Muscle of leg (tissue), 11 donors: ENCODE data around the gene STARD8. TPM values are rescaled to one million over a fixed set of nuclear protein-coding genes. Genes with fewer than 3 reads are reported as not detected.

Source experiments
- DNase-seq: peaks from one replicate; pipeline ENCODE4 v3.0.0; 2013
- H3K27ac ChIP-seq: one replicate; pipeline ENCODE4 v1.5.1; 2013; ENCODE audit warnings: mild to moderate bottlenecking, low read length, control low read depth
- H3K27me3 ChIP-seq: one replicate; pipeline ENCODE4 v1.6.1; 2013; ENCODE audit warnings: low read length; ENCODE audit not compliant: control insufficient read depth, insufficient read depth
- H3K36me3 ChIP-seq: one replicate; pipeline ENCODE4 v1.6.1; 2013; ENCODE audit warnings: low read length; ENCODE audit not compliant: control insufficient read depth, insufficient read depth
- H3K4me1 ChIP-seq: one replicate; pipeline ENCODE4 v1.6.1; 2013; ENCODE audit warnings: low read length; ENCODE audit not compliant: control insufficient read depth, insufficient read depth
- H3K4me3 ChIP-seq: one replicate; pipeline ENCODE4 v1.5.1; 2013; ENCODE audit warnings: low read length, control low read depth
- H3K9me3 ChIP-seq: replicated peaks from 2 replicates; pipeline ENCODE4 v1.6.1; 2013; ENCODE audit warnings: low read depth, low read length; ENCODE audit not compliant: control insufficient read depth
- WGBS: methylation state at CpG from one replicate; pipeline ENCODE4 v1.1.5; 2013; ENCODE audit warnings: missing lambda C conversion rate; ENCODE audit not compliant: insufficient coverage; 5-methylcytosine and 5-hydroxymethylcytosine counted together
- polyA plus RNA-seq, 8 donors: library from polyadenylated mRNA; unstranded; fragments of 120-200 nt; gene quantifications; one replicate each; pipeline versions ENCODE4 v1.2.1 to v1.2.3, GENCODE V29; 2013; ENCODE audit warnings: inconsistent platforms in 1 of 8, low replicate concordance in 1 of 8; ENCODE audit not compliant: insufficient read length in 8 of 8, insufficient read depth in 1 of 8
- total RNA-seq: library from RNA; stranded (reverse); fragments of 120-200 nt; gene quantifications from one replicate; pipeline ENCODE4 v1.2.4, GENCODE V29; 2013

STARD8 gene
- total and polyA plus RNA-seq, 9 donors: 13.1 to 20.2 (median 16.9) TPM

DNA sequence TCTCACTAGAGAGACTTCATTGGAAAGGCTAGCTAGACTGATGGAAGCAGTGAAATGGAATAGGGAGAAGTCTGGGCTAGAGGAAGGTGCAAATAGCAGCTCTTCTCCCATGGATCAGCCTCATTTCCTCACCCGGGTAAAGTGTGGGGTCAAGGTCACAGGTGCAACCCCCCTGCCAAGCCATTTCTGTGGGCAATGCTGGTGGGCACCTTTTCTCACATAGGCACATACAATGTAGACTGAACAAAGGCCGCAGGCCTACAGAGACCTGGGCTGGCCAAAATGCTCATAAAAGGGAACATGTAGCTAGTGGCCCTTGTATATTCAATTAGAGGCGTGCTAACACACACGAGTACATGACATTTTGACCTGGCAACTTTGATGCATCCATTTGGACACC lies 109.9 kb downstream of the STARD8 start:
- Histone ChIP-seq H3K4me3 (no peak overlapping the region), H3K27me3 (peaks cover 29% of the 10 kb centered on the region), H3K27ac (no peak overlapping the region), H3K9me3 (no peaks in the 10 kb centered on the region), H3K36me3 (no peaks in the 10 kb centered on the region), H3K4me1 (no peaks in the 10 kb centered on the region)
- DNase-seq: no peak
- WGBS: 81% methylated on average over 2 of the region's 4 CpGs

DNA sequence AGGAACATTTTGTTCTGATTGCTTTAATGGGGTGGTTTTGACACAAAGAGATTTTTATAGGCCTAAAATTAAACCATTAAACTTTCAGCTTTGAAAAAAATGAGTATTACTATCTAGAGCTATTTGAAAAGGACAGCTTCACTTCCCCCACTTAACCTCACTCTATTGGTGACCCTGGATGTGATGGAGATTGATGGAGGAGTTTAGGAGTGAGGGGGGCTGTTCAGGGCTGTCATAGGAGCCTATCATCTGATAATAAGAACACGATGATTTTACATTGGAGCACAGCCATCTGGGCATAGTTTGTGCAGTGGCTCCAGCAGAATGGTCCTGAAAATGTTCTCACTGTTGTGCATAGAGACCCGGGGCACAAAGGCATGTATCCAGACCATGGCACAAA lies 110.3 kb downstream of the STARD8 start:
- 40% methylated on average over 2 of the region's 2 CpGs for WGBS

DNA sequence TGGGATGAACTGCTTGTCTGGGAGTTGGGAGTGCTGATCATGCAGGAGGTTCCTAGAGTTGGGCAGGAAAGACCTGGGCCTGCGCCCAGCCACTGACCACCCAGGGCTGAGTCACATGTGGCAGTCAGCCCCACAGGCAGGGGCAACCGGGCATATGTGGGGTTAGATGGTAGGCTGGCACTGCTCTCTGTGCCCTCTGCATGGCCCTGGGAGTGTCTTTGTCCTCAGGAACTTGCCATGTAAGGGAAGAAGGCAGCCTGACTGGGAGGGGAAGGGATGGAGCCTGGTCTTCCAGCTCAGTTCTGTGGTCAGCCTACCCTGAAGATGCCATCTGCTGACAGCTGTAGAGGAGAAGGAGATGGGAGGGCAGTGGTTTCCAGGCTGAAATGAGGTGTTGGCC lies 111.2 kb downstream of the STARD8 start:
- Histone ChIP-seq H3K4me3 (no peak overlapping the region), H3K9me3 (no peaks in the 10 kb centered on the region)
- 86% methylated on average over 2 of the region's 2 CpGs for WGBS

More for the DNA sequence above, 110.3 kb downstream of the STARD8 start:
- no peaks in the 10 kb centered on the region for H3K9me3 ChIP-seq
- H3K4me1 ChIP-seq: no peaks in the 10 kb centered on the region
- no peak overlapping the region for H3K27ac ChIP-seq
- no peaks in the 10 kb centered on the region for H3K36me3 ChIP-seq
- peaks cover 28% of the 10 kb centered on the region for H3K27me3 ChIP-seq
- H3K4me3 ChIP-seq: no peak overlapping the region
- DNase-seq: no peak

DNA sequence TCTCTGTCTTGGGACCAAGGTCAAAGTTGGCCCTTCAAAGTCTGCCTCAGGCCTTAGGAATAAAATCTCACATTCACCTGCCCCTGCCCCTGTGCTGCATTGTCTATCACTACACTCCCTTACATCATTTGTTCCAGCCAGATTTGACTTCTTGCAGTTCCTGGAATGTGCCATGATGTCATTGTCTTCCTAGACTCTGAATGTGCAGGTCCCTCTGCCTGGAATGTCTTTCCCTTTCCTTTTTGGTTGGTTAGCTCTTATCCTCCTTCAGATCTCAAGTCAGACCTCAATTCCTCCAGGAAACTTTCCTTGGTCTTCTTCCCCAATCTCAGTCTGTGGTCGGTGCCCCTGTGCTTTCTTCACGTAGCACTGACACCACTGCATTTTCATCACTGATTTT lies 113.6 kb downstream of the STARD8 start:
- no CpG with 5 or more reads among the region's 2 CpGs for WGBS
- Histone ChIP-seq H3K27me3 (peaks cover 20% of the 10 kb centered on the region), H3K36me3 (no peaks in the 10 kb centered on the region), H3K9me3 (no peaks in the 10 kb centered on the region), H3K4me3 (no peak overlapping the region), H3K27ac (no peak overlapping the region), H3K4me1 (no peaks in the 10 kb centered on the region)
- no peak for DNase-seq

More for the DNA sequence above, 111.2 kb downstream of the STARD8 start:
- Histone ChIP-seq H3K4me1 (no peaks in the 10 kb centered on the region), H3K27me3 (peaks cover 23% of the 10 kb centered on the region), H3K27ac (no peak overlapping the region), H3K36me3 (no peaks in the 10 kb centered on the region)
- DNase-seq: no peak

DNA sequence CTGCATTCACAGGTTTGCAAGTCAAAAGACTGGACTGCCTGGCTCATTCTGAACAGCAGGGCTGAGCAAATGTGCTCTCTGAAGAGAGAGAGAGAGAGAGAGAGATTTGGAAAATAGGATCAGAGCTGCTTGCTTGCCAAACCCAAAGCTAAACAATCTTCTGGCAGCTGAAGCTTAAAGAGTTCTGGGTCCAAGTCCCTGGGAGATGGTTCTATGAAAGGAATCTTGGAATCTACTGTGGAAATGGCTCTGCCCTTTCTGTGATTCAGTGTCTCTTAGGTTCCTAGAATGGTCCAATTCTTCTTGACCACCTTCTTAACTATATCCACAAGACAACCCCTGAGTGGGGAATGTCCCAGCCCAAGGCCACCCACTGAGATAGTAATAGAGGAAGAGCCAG lies 115.3 kb downstream of the STARD8 start:
- DNase-seq: peak; percentile 63
- no peaks in the 10 kb centered on the region for H3K9me3 ChIP-seq
- H3K4me1 ChIP-seq: no peaks in the 10 kb centered on the region
- H3K27ac ChIP-seq: no peak overlapping the region
- peaks cover 16% of the 10 kb centered on the region for H3K27me3 ChIP-seq
- no peaks in the 10 kb centered on the region for H3K36me3 ChIP-seq
- H3K4me3 ChIP-seq: no peak overlapping the region

DNA sequence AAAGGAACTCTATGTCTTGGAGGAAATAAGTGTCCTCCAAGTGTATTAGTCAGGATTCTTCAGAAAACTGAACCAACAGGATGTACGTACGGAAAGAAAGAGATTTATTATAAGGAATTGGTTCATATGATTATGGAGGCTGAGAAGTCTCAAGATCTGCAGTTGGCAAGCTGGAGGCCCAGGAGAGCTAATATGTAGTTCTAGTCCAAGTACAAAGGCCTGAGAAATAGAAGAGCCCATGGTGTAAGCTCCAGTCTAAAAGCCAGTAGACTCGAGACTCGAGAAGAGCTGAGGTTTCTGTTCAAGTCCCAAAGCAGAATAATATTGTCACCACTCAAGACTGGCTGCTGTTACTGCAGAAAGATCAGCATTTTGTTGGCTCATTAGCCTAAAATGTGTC lies 116.0 kb downstream of the STARD8 start:
- WGBS: 88% methylated on average over 2 of the region's 4 CpGs
- H3K36me3 ChIP-seq: no peaks in the 10 kb centered on the region
- no peaks in the 10 kb centered on the region for H3K9me3 ChIP-seq
- H3K27ac ChIP-seq: no peak overlapping the region
- H3K4me1 ChIP-seq: no peaks in the 10 kb centered on the region
- H3K27me3 ChIP-seq: peaks cover 15% of the 10 kb centered on the region
- DNase-seq: peak; percentile 30
- no peak overlapping the region for H3K4me3 ChIP-seq

Other genes with a start within 250 kb of the STARD8 start
- gene OPHN1, start 214.2 kb upstream of the STARD8 start, total RNA-seq: 15.6 TPM
- 10 to 100 TPM in 6 of 8 donors, 1 to 10 TPM in 2; 9.2 to 15.7 (median 14.2) TPM for gene OPHN1, start 214.2 kb upstream of the STARD8 start, polyA plus RNA-seq
- gene YIPF6, start 148.6 kb upstream of the STARD8 start, total RNA-seq: 27.3 TPM
- gene YIPF6, start 148.6 kb upstream of the STARD8 start, polyA plus RNA-seq: 10 to 100 TPM; 22.1 to 29.7 (median 25.7) TPM
- gene EFNB1, start 181.4 kb downstream of the STARD8 start, total RNA-seq: 63.7 TPM
- 10 to 100 TPM; 37.4 to 68.3 (median 57.6) TPM for gene EFNB1, start 181.4 kb downstream of the STARD8 start, polyA plus RNA-seq